GM12878 (cell line): ENCODE results near the gene PSMC3IP. TPM values are rescaled to one million over a fixed set of nuclear protein-coding genes. Genes with fewer than 3 reads are reported as not detected.
A peak's percentile ranks its signal among the peaks of the same experiment; 100 is the strongest.

Source experiments
- CHD4 ChIP-seq: fragments of 200-600 bp; sonication (generic); IDR thresholded peaks from 2 replicates; pipeline ENCODE4 v1.6.1; 2016; ENCODE audit warnings: mild to moderate bottlenecking
- HCFC1 ChIP-seq: fragments of 150-350 bp; IDR thresholded peaks from 2 replicates; pipeline ENCODE4 v1.6.1; 2014; ENCODE audit warnings: low read length
- LARP7 ChIP-seq: fragments of 450-650 bp; IDR thresholded peaks from 2 replicates; pipeline ENCODE4 v1.6.1; 2017; ENCODE audit warnings: mild to moderate bottlenecking
- PAX5 ChIP-seq: IDR thresholded peaks from 2 replicates; pipeline ENCODE4 v1.6.1; 2011; ENCODE audit warnings: low read depth, low read length, borderline replicate concordance
- POLR2AphosphoS2 ChIP-seq: IDR thresholded peaks from 2 replicates; pipeline ENCODE4 v1.6.1; 2011; ENCODE audit warnings: low read depth, mild to moderate bottlenecking, low read length, improper control_type of control experiment, moderate library complexity
- POU2F2 ChIP-seq: IDR thresholded peaks from 3 replicates; pipeline ENCODE4 v1.6.1; 2011; ENCODE audit warnings: low read depth, mild to moderate bottlenecking, low read length, borderline replicate concordance
- RAD21 ChIP-seq: IDR thresholded peaks from 2 replicates; pipeline ENCODE4 v1.6.1; 2011; ENCODE audit warnings: mild to moderate bottlenecking, low read depth, low read length, moderate library complexity; ENCODE audit not compliant: insufficient read depth
- RCOR1 ChIP-seq: conservative IDR thresholded peaks from 2 replicates; pipeline ENCODE4 v1.6.1; 2012; ENCODE audit warnings: low read depth, low read length, improper control_type of control experiment
- SKIL ChIP-seq: fragments of 450-650 bp; IDR thresholded peaks from 2 replicates; pipeline ENCODE4 v1.6.1; 2017; ENCODE audit warnings: mild to moderate bottlenecking, low read depth, inconsistent platforms; ENCODE audit not compliant: poor library complexity, severe bottlenecking
- SUZ12 ChIP-seq: fragments of 200-600 bp; sonication (generic); IDR thresholded peaks from one replicate; pipeline ENCODE4 v1.6.1; 2018; ENCODE audit warnings: antibody characterized with exemption, mild to moderate bottlenecking; ENCODE audit not compliant: unreplicated experiment
- TCF12 ChIP-seq: IDR thresholded peaks from 2 replicates; pipeline ENCODE4 v1.6.1; 2011; ENCODE audit warnings: low read depth, mild to moderate bottlenecking, low read length
- YBX1 ChIP-seq: fragments of 450-650 bp; IDR thresholded peaks from 2 replicates; pipeline ENCODE4 v1.6.1; 2016; ENCODE audit warnings: antibody characterized with exemption
- ZNF207 ChIP-seq: fragments of 450-650 bp; IDR thresholded peaks from 2 replicates; pipeline ENCODE4 v1.6.1; 2014; ENCODE audit warnings: antibody characterized with exemption, mild to moderate bottlenecking, borderline replicate concordance
- ZNF217 ChIP-seq: fragments of 450-650 bp; IDR thresholded peaks from 2 replicates; pipeline ENCODE4 v1.6.1; 2017; ENCODE audit warnings: antibody characterized with exemption, mild to moderate bottlenecking
- ZNF687 ChIP-seq: fragments of 450-650 bp; IDR thresholded peaks from 2 replicates; pipeline ENCODE4 v1.6.1; 2017; ENCODE audit warnings: mild to moderate bottlenecking, moderate library complexity
- polyA plus RNA-seq, 11 experiments: library from polyadenylated mRNA; depleted of rRNA in 4 of 11; unstranded in 6 of 11; stranded (reverse) in 5 of 11; fragments of >200 nt; fragmentation: Nextera tagmentation in 4 of 11; fragmentation: Illumina TruSeq in 1 of 11; extraction: Ambion mirVana in 4 of 11; extraction: Trizol in 1 of 11; gene quantifications; 1 replicate in 1 of 11; 2 replicates in 10 of 11; pipeline versions ENCODE4 v1.2.1 to v1.2.3, GENCODE V29; 2011 to 2016; ENCODE audit warnings: inconsistent platforms in 2 of 11, missing spikeins in 2 of 11, low read depth in 1 of 11
- total RNA-seq, 4 experiments: library from RNA; depleted of rRNA in 3 of 4; stranded (reverse); fragments of >200 nt in 3 of 4; fragmentation: Illumina TruSeq in 1 of 4; extraction: Trizol in 1 of 4; gene quantifications; 2 replicates each; pipeline versions ENCODE4 v1.2.1 to v1.2.3, GENCODE V29; 2013 to 2021
- TF ChIP-seq, protein P1 (sequence below): fragments of 150-350 bp; IDR thresholded peaks from 2 replicates; pipeline ENCODE4 v1.6.1; 2016; ENCODE audit warnings: low read depth, low read length
- TF ChIP-seq, protein P2 (sequence below): fragments of 450-650 bp; IDR thresholded peaks from 2 replicates; pipeline ENCODE4 v1.6.1; 2017; ENCODE audit warnings: mild to moderate bottlenecking, moderate library complexity

Gene PSMC3IP
- total and polyA plus RNA-seq, 10 of the 15 experiments (the other 5 are each of a cell fraction or from before 2014, with no cell fraction given) = 6.8 to 34.5 (median 17.7) TPM

- TF ChIP-seq ZNF687 (peak; percentile 30; the same call in 1 of the 2 replicates), CHD4 (no peak), ZNF207 (peak; percentile 82; the same call in 1 of the 2 replicates), YBX1 (no peak), POLR2AphosphoS2 (no peak; the same call in 1 of the 2 replicates), LARP7 (peak; percentile 82), SKIL (no peak), SUZ12 (no peak), ZNF217 (no peak), POU2F2 (peak; percentile 25; the same call in 2 of the 3 replicates), TCF12 (peak; percentile 24; the same call in 1 of the 2 replicates), RAD21 (no peak), RCOR1 (no peak), HCFC1 (peak; percentile 68), PAX5 (no peak)
- TF ChIP-seq, protein P1, sequence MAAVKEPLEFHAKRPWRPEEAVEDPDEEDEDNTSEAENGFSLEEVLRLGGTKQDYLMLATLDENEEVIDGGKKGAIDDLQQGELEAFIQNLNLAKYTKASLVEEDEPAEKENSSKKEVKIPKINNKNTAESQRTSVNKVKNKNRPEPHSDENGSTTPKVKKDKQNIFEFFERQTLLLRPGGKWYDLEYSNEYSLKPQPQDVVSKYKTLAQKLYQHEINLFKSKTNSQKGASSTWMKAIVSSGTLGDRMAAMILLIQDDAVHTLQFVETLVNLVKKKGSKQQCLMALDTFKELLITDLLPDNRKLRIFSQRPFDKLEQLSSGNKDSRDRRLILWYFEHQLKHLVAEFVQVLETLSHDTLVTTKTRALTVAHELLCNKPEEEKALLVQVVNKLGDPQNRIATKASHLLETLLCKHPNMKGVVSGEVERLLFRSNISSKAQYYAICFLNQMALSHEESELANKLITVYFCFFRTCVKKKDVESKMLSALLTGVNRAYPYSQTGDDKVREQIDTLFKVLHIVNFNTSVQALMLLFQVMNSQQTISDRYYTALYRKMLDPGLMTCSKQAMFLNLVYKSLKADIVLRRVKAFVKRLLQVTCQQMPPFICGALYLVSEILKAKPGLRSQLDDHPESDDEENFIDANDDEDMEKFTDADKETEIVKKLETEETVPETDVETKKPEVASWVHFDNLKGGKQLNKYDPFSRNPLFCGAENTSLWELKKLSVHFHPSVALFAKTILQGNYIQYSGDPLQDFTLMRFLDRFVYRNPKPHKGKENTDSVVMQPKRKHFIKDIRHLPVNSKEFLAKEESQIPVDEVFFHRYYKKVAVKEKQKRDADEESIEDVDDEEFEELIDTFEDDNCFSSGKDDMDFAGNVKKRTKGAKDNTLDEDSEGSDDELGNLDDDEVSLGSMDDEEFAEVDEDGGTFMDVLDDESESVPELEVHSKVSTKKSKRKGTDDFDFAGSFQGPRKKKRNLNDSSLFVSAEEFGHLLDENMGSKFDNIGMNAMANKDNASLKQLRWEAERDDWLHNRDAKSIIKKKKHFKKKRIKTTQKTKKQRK = no peak
- TF ChIP-seq, protein P2, sequence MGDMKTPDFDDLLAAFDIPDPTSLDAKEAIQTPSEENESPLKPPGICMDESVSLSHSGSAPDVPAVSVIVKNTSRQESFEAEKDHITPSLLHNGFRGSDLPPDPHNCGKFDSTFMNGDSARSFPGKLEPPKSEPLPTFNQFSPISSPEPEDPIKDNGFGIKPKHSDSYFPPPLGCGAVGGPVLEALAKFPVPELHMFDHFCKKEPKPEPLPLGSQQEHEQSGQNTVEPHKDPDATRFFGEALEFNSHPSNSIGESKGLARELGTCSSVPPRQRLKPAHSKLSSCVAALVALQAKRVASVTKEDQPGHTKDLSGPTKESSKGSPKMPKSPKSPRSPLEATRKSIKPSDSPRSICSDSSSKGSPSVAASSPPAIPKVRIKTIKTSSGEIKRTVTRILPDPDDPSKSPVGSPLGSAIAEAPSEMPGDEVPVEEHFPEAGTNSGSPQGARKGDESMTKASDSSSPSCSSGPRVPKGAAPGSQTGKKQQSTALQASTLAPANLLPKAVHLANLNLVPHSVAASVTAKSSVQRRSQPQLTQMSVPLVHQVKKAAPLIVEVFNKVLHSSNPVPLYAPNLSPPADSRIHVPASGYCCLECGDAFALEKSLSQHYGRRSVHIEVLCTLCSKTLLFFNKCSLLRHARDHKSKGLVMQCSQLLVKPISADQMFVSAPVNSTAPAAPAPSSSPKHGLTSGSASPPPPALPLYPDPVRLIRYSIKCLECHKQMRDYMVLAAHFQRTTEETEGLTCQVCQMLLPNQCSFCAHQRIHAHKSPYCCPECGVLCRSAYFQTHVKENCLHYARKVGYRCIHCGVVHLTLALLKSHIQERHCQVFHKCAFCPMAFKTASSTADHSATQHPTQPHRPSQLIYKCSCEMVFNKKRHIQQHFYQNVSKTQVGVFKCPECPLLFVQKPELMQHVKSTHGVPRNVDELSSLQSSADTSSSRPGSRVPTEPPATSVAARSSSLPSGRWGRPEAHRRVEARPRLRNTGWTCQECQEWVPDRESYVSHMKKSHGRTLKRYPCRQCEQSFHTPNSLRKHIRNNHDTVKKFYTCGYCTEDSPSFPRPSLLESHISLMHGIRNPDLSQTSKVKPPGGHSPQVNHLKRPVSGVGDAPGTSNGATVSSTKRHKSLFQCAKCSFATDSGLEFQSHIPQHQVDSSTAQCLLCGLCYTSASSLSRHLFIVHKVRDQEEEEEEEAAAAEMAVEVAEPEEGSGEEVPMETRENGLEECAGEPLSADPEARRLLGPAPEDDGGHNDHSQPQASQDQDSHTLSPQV = no peak
Observed at GRCh38 chr17:42609182-42609813, 31.8 kb upstream of the PSMC3IP start, which contains the start of the genes RETREG3 and TUBG1 (continued).
